Activated CD4-positive, alpha-beta T cell treated with anti-CD3 and anti-CD28 coated beads, Interleukin-2, amount 10 ng/mL, durations not matched to agents 7 days and 5 days (primary cell): ENCODE data around the gene CDK9. TPM values are rescaled to one million over a fixed set of nuclear protein-coding genes. Genes with fewer than 3 reads are reported as not detected.

Source experiments
- CTCF ChIA-PET: fragments of 350-600 bp; sonication (Branson Sonifier 250); formaldehyde crosslinking; loops from one replicate; lab custom pipeline; 2021; ENCODE audit warnings: antibody characterized with exemption; lab: Charles Lee
- POLR2A ChIA-PET: fragments of 350-600 bp; sonication (Branson Sonifier 250); formaldehyde crosslinking; loops from one replicate; lab custom pipeline; 2021; ENCODE audit warnings: antibody characterized with exemption; lab: Charles Lee
- DNase-seq: peaks from one replicate; pipeline ENCODE4 v3.0.0-alpha.2; 2020
- H3K27ac Mint-ChIP-seq: one replicate; pipeline ENCODE4 v1.8.0; 2021; ENCODE audit warnings: mild to moderate bottlenecking, moderate library complexity, mixed read lengths
- H3K27me3 Mint-ChIP-seq: one replicate; pipeline ENCODE4 v1.8.0; 2021; ENCODE audit warnings: mixed read lengths
- H3K36me3 Mint-ChIP-seq: one replicate; pipeline ENCODE4 v1.8.0; 2021; ENCODE audit warnings: low read depth, mixed read lengths
- H3K4me1 Mint-ChIP-seq: one replicate; pipeline ENCODE4 v1.8.0; 2021; ENCODE audit warnings: mixed read lengths
- H3K4me3 Mint-ChIP-seq: one replicate; pipeline ENCODE4 v1.8.0; 2021; ENCODE audit warnings: mild to moderate bottlenecking, moderate library complexity, mixed read lengths
- H3K9me3 Mint-ChIP-seq: one replicate; pipeline ENCODE4 v1.8.0; 2021; ENCODE audit warnings: mixed read lengths
- total RNA-seq, 2 experiments: library from RNA; stranded (reverse); gene quantifications; one replicate each; pipeline ENCODE4 v1.2.3, GENCODE V29; 2021

The CDK9 gene
- total RNA-seq, 2 experiments from 2014 or later, result 99.4 to 110 TPM

DNA sequence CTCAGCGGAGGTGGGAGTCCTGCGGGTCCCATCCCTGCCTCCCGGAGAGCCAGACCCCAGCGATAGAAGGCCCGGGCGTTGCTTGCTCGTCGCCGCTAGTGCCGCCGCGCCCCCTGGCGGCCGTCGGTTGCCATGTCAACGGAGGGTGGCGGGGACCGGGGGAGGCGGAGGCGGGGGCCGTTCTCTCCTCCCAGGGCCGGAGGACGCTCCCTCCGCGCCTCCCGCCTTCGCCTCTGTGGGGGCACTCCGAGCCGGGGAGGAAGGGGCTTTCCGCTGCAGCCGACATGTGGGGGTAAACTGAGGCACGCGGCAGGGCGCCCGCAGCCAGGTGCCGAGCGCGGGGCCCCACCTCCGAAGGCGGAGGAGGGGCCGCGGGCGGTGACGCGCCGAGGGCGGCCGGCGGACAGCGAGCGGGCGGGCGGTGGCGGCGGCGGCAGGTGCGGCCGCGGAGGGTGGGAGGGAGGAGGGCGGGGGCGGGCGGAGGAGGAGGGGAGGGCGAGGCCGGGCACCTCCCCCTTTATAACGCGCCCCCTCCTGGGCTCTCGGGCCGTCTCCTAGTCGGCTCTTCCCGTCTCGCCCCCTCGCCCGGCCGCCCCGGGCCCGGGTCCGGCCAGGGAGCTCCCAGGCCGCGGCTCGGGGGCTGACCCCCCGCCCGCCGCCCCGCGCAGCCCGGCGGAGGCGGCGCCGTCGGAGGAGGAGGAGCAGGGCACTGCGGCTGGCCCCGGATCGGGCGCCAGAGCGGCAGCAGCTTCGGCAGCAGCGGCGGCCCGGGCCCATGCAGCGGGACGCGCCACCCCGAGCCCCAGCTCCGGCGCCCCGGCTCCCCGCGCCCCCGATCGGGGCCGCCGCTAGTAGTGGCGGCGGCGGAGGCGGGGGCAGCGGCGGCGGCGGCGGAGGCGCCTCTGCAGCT lies 556 bp upstream of the CDK9 start:
- ChIA-PET CTCF (interaction anchor here (0.6 to 5.6 kb wide), 22 partner anchors 9 to 933 kb away, joined by 3 to 31 read pairs (median 4); partner anchors contain the start of genes EEIG1 and TOR2A), POLR2A (interaction anchor here (0.7 kb wide), 1 partner anchor 50 kb away, joined by 3 read pairs; the partner anchor contains the start of gene TOR2A)
- Mint-ChIP-seq H3K4me3 (peak overlapping the region; percentile 96), H3K4me1 (peaks cover 72% of the 10 kb centered on the region), H3K9me3 (no peaks in the 10 kb centered on the region), H3K36me3 (peaks cover 34% of the 10 kb centered on the region), H3K27ac (peak overlapping the region; percentile 96), H3K27me3 (no peaks in the 10 kb centered on the region)
- DNase-seq, result peak; percentile 90

DNA sequence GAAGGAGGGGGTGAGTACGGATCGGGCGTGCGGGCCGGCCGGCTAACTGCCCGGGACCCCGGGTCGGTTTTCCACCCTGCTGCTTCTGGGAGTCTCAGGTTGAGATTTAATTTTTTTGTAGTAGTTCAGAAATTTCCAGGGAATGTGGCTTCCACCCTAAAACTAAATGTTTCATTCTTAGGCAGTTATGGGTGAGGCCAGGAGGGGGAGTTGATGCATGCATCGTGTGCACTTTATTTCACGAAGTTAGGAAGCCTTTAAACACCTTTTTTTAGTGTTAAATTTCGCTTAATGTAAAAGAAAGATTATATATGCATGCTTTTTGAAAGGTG lies 905 bp downstream of the CDK9 start:
- ChIA-PET POLR2A (no interaction called here), CTCF (interaction anchor here (1.4 to 5.6 kb wide), 2 partner anchors 52 to 83 kb away, joined by 10 to 31 read pairs; partner anchors contain the start of gene TOR2A)
- H3K36me3 Mint-ChIP-seq, result peaks cover 42% of the 10 kb centered on the region
- DNase-seq, result no peak
- peak overlapping the region; percentile 96 for H3K4me3 Mint-ChIP-seq
- no peaks in the 10 kb centered on the region for H3K27me3 Mint-ChIP-seq
- peak overlapping the region; percentile 86 for H3K27ac Mint-ChIP-seq
- H3K4me1 Mint-ChIP-seq, result peaks cover 65% of the 10 kb centered on the region
- H3K9me3 Mint-ChIP-seq, result no peaks in the 10 kb centered on the region

DNA sequence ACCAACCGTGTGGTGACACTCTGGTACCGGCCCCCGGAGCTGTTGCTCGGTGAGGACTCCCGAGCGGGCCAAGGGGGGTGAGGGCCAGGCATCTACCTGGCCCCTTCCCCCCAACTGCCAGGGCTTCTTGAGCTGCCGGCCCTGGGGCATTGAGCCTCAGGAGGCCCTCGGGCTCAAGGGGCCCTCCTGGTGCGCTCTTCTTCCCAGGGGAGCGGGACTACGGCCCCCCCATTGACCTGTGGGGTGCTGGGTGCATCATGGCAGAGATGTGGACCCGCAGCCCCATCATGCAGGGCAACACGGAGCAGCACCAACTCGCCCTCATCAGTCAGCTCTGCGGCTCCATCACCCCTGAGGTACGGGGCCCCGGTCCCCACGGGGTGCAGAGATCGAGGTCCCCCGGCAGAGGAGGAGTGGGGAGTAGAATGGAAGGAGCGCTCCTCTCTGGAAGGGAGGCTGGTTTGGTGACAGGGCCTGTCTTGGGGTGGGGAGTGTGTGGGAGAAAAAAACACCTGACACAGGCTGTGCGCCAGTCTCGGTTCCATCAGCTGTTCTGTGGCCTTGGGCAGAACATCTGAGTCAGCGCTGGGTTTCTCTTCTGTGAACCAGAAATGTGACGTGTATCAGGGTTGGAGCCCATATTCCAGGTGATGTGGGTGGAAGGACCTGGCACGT lies 2.6 kb downstream of the CDK9 start:
- Mint-ChIP-seq H3K36me3 (peaks cover 47% of the 10 kb centered on the region), H3K27me3 (no peaks in the 10 kb centered on the region)

DNA sequence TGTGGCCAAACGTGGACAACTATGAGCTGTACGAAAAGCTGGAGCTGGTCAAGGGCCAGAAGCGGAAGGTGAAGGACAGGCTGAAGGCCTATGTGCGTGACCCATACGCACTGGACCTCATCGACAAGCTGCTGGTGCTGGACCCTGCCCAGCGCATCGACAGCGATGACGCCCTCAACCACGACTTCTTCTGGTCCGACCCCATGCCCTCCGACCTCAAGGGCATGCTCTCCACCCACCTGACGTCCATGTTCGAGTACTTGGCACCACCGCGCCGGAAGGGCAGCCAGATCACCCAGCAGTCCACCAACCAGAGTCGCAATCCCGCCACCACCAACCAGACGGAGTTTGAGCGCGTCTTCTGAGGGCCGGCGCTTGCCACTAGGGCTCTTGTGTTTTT lies 3.3 kb downstream of the CDK9 start:
- no peak overlapping the region for H3K27ac Mint-ChIP-seq
- no peaks in the 10 kb centered on the region for H3K9me3 Mint-ChIP-seq
- H3K4me1 Mint-ChIP-seq, result peaks cover 42% of the 10 kb centered on the region
- no peaks in the 10 kb centered on the region for H3K27me3 Mint-ChIP-seq
- CTCF ChIA-PET, result interaction anchor here (2.3 to 5.6 kb wide), 2 partner anchors 9 to 55 kb away, joined by 5 to 31 read pairs; partner anchors contain the start of gene TOR2A
- peaks cover 49% of the 10 kb centered on the region for H3K36me3 Mint-ChIP-seq
- DNase-seq, result no peak
- no peak overlapping the region for H3K4me3 Mint-ChIP-seq
- POLR2A ChIA-PET, result no interaction called here

More for the DNA sequence above, 2.6 kb downstream of the CDK9 start:
- H3K27ac Mint-ChIP-seq, result peak overlapping the region; percentile 36
- H3K4me1 Mint-ChIP-seq, result peaks cover 49% of the 10 kb centered on the region
- peak overlapping the region; percentile 15 for H3K4me3 Mint-ChIP-seq
- DNase-seq, result no peak
- H3K9me3 Mint-ChIP-seq, result no peaks in the 10 kb centered on the region
- CTCF ChIA-PET, result interaction anchor here (1.1 to 5.6 kb wide), 5 partner anchors 9 to 133 kb away, joined by 3 to 31 read pairs (median 5); partner anchors contain the start of gene TOR2A
- POLR2A ChIA-PET, result interaction anchor here (0.6 to 0.7 kb wide), 2 partner anchors 19 to 109 kb away, joined by 3 to 8 read pairs; no protein-coding TSS in a partner anchor

DNA sequence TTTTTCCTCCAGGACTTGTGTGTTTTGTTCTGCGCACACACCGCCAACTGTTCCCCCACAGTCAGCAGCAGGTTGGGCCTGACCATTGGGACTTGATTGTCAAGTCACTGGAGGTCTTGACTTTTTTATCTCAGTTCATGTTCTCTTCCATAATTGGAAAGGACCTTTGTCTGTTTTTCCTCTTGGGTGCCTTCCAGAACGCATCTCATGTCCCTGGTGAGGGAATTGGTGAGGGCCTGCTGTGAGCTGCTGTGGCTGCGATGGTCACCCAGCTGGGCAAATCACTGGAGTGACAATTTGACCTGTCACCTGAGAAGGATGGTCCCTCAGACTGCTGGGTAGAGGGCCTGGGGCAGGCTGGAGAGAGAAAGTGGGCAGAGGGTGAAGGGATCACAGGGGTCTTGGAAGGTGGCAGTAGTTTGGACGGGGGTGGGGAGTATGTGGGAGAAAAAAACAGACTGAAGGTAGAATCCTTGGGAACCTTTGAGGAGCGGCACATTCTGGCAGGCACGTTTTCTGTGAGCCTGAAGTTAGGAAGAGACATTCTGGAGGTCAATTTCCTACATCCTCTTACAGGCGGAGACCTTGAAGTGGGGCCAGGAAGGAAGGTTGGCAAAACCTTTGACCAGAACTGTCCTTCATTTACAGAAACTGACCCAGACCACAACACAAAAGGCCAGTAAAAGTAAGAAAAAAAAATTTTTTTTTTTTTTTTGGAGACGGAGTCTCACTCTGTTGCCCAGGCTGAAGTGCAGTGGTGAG lies 4.4 kb downstream of the CDK9 start:
- Mint-ChIP-seq H3K27me3 (no peaks in the 10 kb centered on the region), H3K4me3 (no peak overlapping the region), H3K27ac (peak overlapping the region; percentile 6), H3K9me3 (no peaks in the 10 kb centered on the region), H3K36me3 (peaks cover 49% of the 10 kb centered on the region), H3K4me1 (peaks cover 35% of the 10 kb centered on the region)
- ChIA-PET POLR2A (interaction anchor here (0.7 kb wide), 1 partner anchor 122 kb away, joined by 4 read pairs; no protein-coding TSS in a partner anchor), CTCF (no interaction called here)
- DNase-seq, result no peak

DNA sequence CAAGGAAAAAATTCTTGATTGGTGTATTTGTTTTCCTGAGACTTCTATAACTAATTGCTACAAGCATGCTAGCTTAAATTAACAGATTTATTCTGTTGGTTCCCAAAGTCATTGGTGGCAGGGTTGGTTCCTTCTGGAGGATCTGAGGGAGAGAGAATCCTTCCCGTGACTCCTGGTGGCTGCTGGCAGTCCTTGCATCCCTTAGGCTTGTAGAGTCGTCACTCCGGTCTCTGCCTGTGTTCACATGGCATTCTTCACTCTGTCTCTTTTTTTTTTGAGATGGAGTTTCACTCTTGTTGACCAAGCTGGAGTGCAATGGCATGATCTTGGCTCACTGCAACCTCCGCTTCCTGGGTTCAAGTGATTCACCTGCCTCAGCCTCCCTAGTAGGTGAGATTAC lies 5.3 kb downstream of the CDK9 start:
- Mint-ChIP-seq H3K36me3 (peaks cover 49% of the 10 kb centered on the region), H3K4me1 (peaks cover 40% of the 10 kb centered on the region), H3K4me3 (no peak overlapping the region), H3K27ac (no peak overlapping the region), H3K9me3 (no peaks in the 10 kb centered on the region), H3K27me3 (no peaks in the 10 kb centered on the region)
- DNase-seq, result no peak
- ChIA-PET CTCF (interaction anchor here (2.7 kb wide), 1 partner anchor 78 kb away, joined by 9 read pairs; no protein-coding TSS in a partner anchor), POLR2A (interaction anchor here (0.7 kb wide), 1 partner anchor 122 kb away, joined by 4 read pairs; no protein-coding TSS in a partner anchor)

DNA sequence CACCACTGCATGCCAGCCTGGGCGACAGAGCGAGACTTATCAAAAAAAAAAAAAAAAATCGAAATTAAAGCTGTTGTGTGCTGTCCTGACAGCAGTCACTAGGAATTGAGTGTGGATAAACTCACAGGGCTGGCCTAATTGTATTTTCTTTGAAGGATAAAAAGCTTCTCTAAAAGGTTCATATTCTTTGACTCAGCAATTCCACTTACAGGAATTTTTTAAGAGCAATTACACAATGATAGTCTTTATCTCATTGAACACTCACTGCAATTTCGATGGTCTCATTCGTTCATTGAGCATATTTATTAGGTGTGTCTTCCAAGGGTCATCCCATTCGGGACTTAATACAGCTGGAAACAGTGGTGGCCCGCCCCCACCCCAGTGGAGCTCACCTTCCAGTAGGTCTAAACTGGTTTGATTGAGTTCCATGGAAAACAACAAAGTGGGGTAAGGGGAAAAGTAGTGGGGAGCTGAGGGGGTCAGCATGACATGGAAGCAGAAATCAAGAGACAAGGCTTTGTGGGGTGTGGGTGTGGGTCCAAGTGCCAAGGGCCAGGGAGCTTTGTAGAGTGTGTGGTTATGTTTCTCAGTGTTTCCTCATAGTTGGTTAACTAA lies 6.7 kb downstream of the CDK9 start:
- Mint-ChIP-seq H3K27me3 (no peaks in the 10 kb centered on the region), H3K4me1 (peaks cover 45% of the 10 kb centered on the region), H3K36me3 (peaks cover 42% of the 10 kb centered on the region), H3K4me3 (no peak overlapping the region), H3K9me3 (no peaks in the 10 kb centered on the region), H3K27ac (peak overlapping the region; percentile 54)
- no peak for DNase-seq
- ChIA-PET POLR2A (interaction anchor here (1.2 kb wide), 1 partner anchor 9 kb away, joined by 8 read pairs; no protein-coding TSS in a partner anchor), CTCF (interaction anchor here (0.6 to 2.7 kb wide), 10 partner anchors 8 to 297 kb away, joined by 3 to 9 read pairs (median 3); no protein-coding TSS in a partner anchor)

DNA sequence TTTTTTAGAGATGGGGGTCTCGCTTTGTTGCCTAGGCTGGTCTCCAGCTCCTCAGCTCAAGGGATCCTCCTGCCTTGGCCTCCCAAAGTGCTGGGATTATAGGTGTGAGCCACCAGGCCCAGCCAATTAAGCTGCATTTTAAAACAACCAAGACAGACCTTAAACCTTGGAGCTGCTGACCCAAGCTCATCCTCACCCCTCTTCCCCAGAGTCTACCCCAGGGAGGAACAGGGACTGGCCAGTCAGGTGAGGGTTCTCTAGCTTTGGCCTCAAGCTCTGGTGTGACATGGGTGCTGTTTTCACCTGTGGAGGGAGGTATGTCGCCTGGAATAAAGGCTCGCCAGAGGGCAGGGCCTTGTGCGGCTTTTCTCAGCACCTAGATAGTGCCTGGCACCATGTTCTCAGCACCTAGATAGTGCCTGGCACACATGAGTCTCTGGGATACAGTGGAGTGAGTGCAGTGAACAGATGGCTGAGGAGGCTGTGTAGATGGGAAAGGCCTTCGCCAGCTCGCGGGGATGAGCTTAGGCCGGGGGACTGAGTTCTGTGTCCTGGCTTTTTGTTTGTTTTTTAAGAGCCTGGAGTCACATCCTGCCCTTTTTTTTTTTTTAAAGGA lies 7.4 kb downstream of the CDK9 start:
- no peaks in the 10 kb centered on the region for H3K9me3 Mint-ChIP-seq
- CTCF ChIA-PET, result interaction anchor here (0.6 to 2.7 kb wide), 6 partner anchors 8 to 76 kb away, joined by 3 to 9 read pairs (median 4); no protein-coding TSS in a partner anchor
- POLR2A ChIA-PET, result interaction anchor here (1.2 kb wide), 1 partner anchor 9 kb away, joined by 8 read pairs; no protein-coding TSS in a partner anchor
- H3K4me3 Mint-ChIP-seq, result no peak overlapping the region
- peaks cover 37% of the 10 kb centered on the region for H3K36me3 Mint-ChIP-seq
- no peak overlapping the region for H3K27ac Mint-ChIP-seq
- no peak for DNase-seq
- H3K4me1 Mint-ChIP-seq, result peaks cover 44% of the 10 kb centered on the region
- no peaks in the 10 kb centered on the region for H3K27me3 Mint-ChIP-seq

DNA sequence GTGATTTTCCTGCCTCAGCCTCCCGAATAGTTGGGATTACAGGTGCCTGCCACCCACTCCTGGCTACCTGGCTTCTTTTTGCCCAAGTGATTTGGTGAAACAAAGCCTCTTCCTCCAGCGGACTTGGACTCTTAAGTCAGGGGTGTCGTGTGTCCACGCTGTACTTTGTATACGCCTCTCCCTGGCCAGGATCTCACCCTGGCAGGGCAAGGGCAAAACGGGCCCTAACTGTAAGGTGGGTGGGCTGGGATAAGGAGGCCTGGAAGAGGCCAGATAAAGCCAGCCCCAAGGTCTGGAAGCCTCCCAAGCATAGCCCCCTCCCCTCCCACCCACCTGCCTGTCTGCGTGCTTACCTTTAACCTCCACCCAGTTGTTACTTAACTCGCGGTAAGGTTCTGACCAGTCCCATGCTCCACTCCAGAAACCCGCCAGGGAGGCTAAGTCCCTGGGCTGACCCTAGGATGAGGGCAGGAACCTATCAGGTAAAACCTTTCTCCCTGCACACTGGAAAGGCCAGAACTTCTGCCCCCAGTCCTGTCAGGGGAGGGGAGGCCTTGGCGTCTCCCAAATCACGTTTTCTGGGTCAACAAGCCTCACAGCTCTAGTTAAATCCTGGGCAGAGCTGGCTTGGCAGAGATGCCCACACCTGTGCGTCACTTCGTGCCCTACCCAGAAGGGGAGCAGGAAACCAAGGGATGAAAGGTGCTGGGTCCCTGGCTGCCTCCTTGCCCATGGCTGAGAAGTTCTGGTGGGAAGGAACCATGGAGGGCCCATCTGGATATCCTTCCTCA lies 8.4 kb downstream of the CDK9 start:
- Mint-ChIP-seq H3K9me3 (no peaks in the 10 kb centered on the region), H3K27me3 (no peaks in the 10 kb centered on the region), H3K27ac (no peak overlapping the region), H3K36me3 (peaks cover 29% of the 10 kb centered on the region), H3K4me1 (peaks cover 36% of the 10 kb centered on the region), H3K4me3 (no peak overlapping the region)
- DNase-seq, result no peak
- ChIA-PET CTCF (interaction anchor here (2.7 kb wide), 1 partner anchor 75 kb away, joined by 9 read pairs; no protein-coding TSS in a partner anchor), POLR2A (no interaction called here)

DNA sequence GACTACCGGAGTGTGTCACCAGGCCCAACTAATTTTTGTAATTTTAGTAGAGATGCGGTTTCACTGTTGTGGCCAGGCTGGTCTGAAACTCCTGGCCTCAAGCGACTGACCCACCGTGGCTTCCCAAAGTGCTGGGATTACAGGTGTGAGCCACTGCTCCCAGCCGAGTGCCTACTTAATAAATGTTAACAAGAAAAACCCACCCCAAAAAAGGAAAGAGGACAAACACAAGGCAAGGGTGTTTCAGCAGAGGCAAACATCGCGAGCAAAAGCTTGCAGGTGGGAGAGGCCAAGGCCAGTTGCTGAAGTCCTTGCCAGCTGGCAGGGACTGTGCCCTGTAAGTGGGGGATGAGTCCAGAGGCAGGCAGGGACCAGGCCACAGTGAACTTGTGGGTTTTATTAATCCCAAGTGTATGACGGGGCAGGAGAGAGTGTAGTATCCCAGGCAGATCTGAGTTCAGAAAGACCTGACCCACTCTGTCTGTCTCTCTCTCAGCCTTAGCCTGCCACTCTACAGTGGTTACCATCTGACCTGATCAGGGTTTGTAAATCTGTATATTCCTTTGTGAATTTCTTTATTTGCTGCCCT lies 10.5 kb downstream of the CDK9 start:
- CTCF ChIA-PET, result interaction anchor here (2.6 kb wide), 1 partner anchor 125 kb away, joined by 9 read pairs; no protein-coding TSS in a partner anchor
- peaks cover 13% of the 10 kb centered on the region for H3K36me3 Mint-ChIP-seq
- no peak for DNase-seq
- H3K4me3 Mint-ChIP-seq, result peak overlapping the region; percentile 62
- H3K9me3 Mint-ChIP-seq, result no peaks in the 10 kb centered on the region
- H3K27me3 Mint-ChIP-seq, result no peaks in the 10 kb centered on the region
- H3K27ac Mint-ChIP-seq, result peak overlapping the region; percentile 83
- POLR2A ChIA-PET, result no interaction called here
- peaks cover 28% of the 10 kb centered on the region for H3K4me1 Mint-ChIP-seq
